IPS-NIHi7 (cell line): Measurements from ENCODE around the gene OLFM1.

ENCODE experiments used
- DNase-seq: peaks from one replicate; pipeline ENCODE4 v3.0.0; 2012; ENCODE audit warnings: mixed read lengths; ENCODE audit errors: extremely low spot score

The OLFM1 gene

GRCh38 chr9:135087489-135087792 is at the start of gene OLFM1:
Gene OLFM1 (plus strand): TSS chr9:135087668. CDS start chr9:135087990, 322 bp downstream.
- DNase-seq = peak; percentile 87

GRCh38 chr9:135038331-135038730 is 49.1 kb upstream of the OLFM1 start:
- DNase-seq = no peak

- no peak for DNase-seq
These were observed 48.6 kb upstream of the OLFM1 start for GRCh38 chr9:135038826-135039225.

- no peak for DNase-seq
These were observed 48.1 kb upstream of the OLFM1 start for GRCh38 chr9:135039266-135039870.

- DNase-seq = no peak
These were observed 47.4 kb upstream of the OLFM1 start for GRCh38 chr9:135039916-135040645.

GRCh38 chr9:135040892-135041291 is 46.6 kb upstream of the OLFM1 start:
- no peak for DNase-seq

GRCh38 chr9:135043345-135043744 is 44.1 kb upstream of the OLFM1 start:
- no peak for DNase-seq

- DNase-seq = no peak
These were observed 42.1 kb upstream of the OLFM1 start for GRCh38 chr9:135045264-135045927.

GRCh38 chr9:135045928-135046738 is 41.3 kb upstream of the OLFM1 start:
- DNase-seq = no peak

GRCh38 chr9:135046739-135047350 is 40.6 kb upstream of the OLFM1 start:
- no peak for DNase-seq

- no peak for DNase-seq
These were observed 39.9 kb upstream of the OLFM1 start for GRCh38 chr9:135047521-135047920.

- DNase-seq = no peak
These were observed 39.3 kb upstream of the OLFM1 start for GRCh38 chr9:135048046-135048757.

- DNase-seq = no peak
These were observed 38.6 kb upstream of the OLFM1 start for GRCh38 chr9:135048758-135049444.

GRCh38 chr9:135049460-135049859 is 38.0 kb upstream of the OLFM1 start:
- DNase-seq = no peak

GRCh38 chr9:135050072-135050990 is 37.1 kb upstream of the OLFM1 start:
- no peak for DNase-seq

- DNase-seq = no peak
These were observed 36.0 kb upstream of the OLFM1 start for GRCh38 chr9:135051316-135052038.

GRCh38 chr9:135053133-135053532 is 34.3 kb upstream of the OLFM1 start:
- no peak for DNase-seq

GRCh38 chr9:135055181-135055580 is 32.3 kb upstream of the OLFM1 start:
- no peak for DNase-seq

- DNase-seq = no peak
These were observed 30.9 kb upstream of the OLFM1 start for GRCh38 chr9:135056541-135056940.
